ENCODE data around the gene TMED8.

DNA sequence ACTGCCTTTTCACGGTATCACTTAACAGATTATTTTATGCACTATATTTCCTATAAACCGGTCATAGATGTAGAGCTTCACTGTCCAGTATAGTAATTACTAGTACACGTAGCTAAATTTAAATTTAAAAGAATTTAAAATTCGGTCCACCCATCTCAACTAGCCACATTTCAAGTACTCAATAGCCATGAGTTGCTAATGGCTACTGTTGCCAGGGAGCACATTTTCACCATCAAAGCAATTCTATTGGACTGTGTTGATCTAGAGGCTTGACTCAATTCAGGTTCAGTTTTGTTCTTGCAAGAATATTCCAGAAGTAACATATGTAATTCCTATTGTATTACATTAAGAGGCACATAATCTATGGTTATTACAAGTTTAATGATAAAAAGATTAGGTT lies 20.0 kb downstream of the TMED8 start:
- no peak for TF ChIP-seq EZH2 (IDR thresholded peaks at IDR 0.05; ENCODE audit: low read depth)
- TF ChIP-seq, protein P1, sequence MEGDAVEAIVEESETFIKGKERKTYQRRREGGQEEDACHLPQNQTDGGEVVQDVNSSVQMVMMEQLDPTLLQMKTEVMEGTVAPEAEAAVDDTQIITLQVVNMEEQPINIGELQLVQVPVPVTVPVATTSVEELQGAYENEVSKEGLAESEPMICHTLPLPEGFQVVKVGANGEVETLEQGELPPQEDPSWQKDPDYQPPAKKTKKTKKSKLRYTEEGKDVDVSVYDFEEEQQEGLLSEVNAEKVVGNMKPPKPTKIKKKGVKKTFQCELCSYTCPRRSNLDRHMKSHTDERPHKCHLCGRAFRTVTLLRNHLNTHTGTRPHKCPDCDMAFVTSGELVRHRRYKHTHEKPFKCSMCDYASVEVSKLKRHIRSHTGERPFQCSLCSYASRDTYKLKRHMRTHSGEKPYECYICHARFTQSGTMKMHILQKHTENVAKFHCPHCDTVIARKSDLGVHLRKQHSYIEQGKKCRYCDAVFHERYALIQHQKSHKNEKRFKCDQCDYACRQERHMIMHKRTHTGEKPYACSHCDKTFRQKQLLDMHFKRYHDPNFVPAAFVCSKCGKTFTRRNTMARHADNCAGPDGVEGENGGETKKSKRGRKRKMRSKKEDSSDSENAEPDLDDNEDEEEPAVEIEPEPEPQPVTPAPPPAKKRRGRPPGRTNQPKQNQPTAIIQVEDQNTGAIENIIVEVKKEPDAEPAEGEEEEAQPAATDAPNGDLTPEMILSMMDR (conservative IDR thresholded peaks at IDR 0.05), result no peak

Measured in PC-9 (cell line).